Stimulated activated memory B cell treated with anti-CD40 and anti-IgM and Interleukin-4, amounts not matched to agents 10 μg/mL and 1 μg/mL and 100 μg/mL, for 72 hours (primary cell): ENCODE measurements around the gene LAMA2.

Experiments used
- ATAC-seq: fragments of 150-1000 bp; cut with Tn5 transposase; 2 replicates; pipeline ENCODE4 v1.10.0; 2021
- H3K27ac Mint-ChIP-seq: one replicate; pipeline ENCODE4 v1.8.0; 2022; ENCODE audit warnings: mild to moderate bottlenecking, mixed read lengths
- H3K27me3 Mint-ChIP-seq: one replicate; pipeline ENCODE4 v1.8.0; 2022; ENCODE audit warnings: mixed read lengths
- H3K36me3 Mint-ChIP-seq: one replicate; pipeline ENCODE4 v1.8.0; 2022; ENCODE audit warnings: mixed read lengths
- H3K4me1 Mint-ChIP-seq: one replicate; pipeline ENCODE4 v1.8.0; 2022; ENCODE audit warnings: mixed read lengths
- H3K4me3 Mint-ChIP-seq: one replicate; pipeline ENCODE4 v1.8.0; 2022; ENCODE audit warnings: mild to moderate bottlenecking, moderate library complexity, mixed read lengths
- H3K9me3 Mint-ChIP-seq: one replicate; pipeline ENCODE4 v1.8.0; 2022; ENCODE audit warnings: mixed read lengths

LAMA2 gene

GRCh38 chr6:129565366-129565765, 682.4 kb downstream of the LAMA2 start:
- no peaks in the 10 kb centered on the region for H3K27me3 Mint-ChIP-seq
- H3K4me3 Mint-ChIP-seq = no peak overlapping the region
- no peak overlapping the region for H3K27ac Mint-ChIP-seq
- H3K4me1 Mint-ChIP-seq = no peaks in the 10 kb centered on the region
- H3K36me3 Mint-ChIP-seq = peaks cover 6% of the 10 kb centered on the region
- no peak for ATAC-seq
- peaks cover 2% of the 10 kb centered on the region for H3K9me3 Mint-ChIP-seq

DNA sequence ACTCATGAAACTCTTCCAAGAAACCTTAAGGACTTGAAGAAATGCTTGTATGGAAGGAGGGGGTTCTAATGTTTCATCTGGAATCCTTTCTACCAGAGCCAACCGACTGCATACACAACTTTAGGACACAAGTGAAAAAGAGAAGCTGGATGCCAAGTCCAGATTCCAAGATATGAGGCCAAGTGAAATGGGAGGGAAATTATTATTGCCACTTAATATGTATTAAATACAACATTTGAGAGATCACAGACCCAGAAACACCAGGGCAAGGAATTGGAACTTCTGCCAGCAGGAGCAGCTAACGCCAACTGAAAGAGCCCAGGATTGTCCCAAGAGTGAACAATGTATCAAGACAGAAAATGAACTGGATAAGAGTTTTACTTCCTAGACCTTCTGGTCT, 682.9 kb downstream of the LAMA2 start:
- Mint-ChIP-seq H3K27me3 (no peaks in the 10 kb centered on the region), H3K36me3 (peaks cover 10% of the 10 kb centered on the region), H3K9me3 (peaks cover 2% of the 10 kb centered on the region), H3K4me3 (no peak overlapping the region), H3K27ac (no peak overlapping the region), H3K4me1 (no peaks in the 10 kb centered on the region)
- no peak for ATAC-seq
